SK-N-SH treated with all-trans-retinoic acid at 6 μM for 48 hours (cell line): ENCODE data around the gene LIFR.
A peak's percentile ranks its signal among the peaks of the same experiment; 100 is the strongest.
"Not testable (repeated sequence)": the region's sequence is repeated elsewhere in the genome, so short reads cannot be mapped to it uniquely, and the experiment has no call there.

ENCODE experiments used
- ATAC-seq: fragments of 200-7000 bp; cut with Tn5 transposase; 3 replicates; pipeline ENCODE4 v1.9.1; 2020; ENCODE audit warnings: mild to moderate bottlenecking, moderate library complexity
- BACH2 ChIP-seq: fragments of 250-450 bp; sonication (Bioruptor Pico); IDR thresholded peaks from 2 replicates; pipeline ENCODE4 v1.9.0; 2021; ENCODE audit warnings: mild to moderate bottlenecking, borderline replicate concordance
- CREB5 ChIP-seq: fragments of 250-450 bp; sonication (Bioruptor Pico); IDR thresholded peaks from 2 replicates; pipeline ENCODE4 v1.5.1; 2020; ENCODE audit warnings: low read depth, mild to moderate bottlenecking, moderate library complexity
- CSDC2 ChIP-seq: fragments of 250-450 bp; sonication (Bioruptor Pico); IDR thresholded peaks from 2 replicates; pipeline ENCODE4 v1.5.0; 2020; ENCODE audit warnings: mild to moderate bottlenecking, moderate library complexity
- ESRRG ChIP-seq: fragments of 250-450 bp; sonication (Bioruptor Pico); IDR thresholded peaks from 2 replicates; pipeline ENCODE4 v1.6.1; 2021; ENCODE audit warnings: mild to moderate bottlenecking
- GLIS3 ChIP-seq: fragments of 250-450 bp; sonication (Bioruptor Pico); IDR thresholded peaks from 2 replicates; pipeline ENCODE4 v1.5.0; 2020; ENCODE audit warnings: mild to moderate bottlenecking, moderate library complexity
- ISL1 ChIP-seq: fragments of 250-450 bp; sonication (Bioruptor Pico); IDR thresholded peaks from 2 replicates; pipeline ENCODE4 v2.1.2; 2022; ENCODE audit warnings: mild to moderate bottlenecking, moderate library complexity
- PPARA ChIP-seq: fragments of 250-450 bp; sonication (Bioruptor Pico); IDR thresholded peaks from 2 replicates; pipeline ENCODE4 v1.5.0; 2020; ENCODE audit warnings: mild to moderate bottlenecking, borderline replicate concordance
- RARB ChIP-seq: fragments of 250-450 bp; sonication (Bioruptor Pico); IDR thresholded peaks from 2 replicates; pipeline ENCODE4 v1.8.0; 2021; ENCODE audit warnings: mild to moderate bottlenecking, moderate library complexity
- SNAI2 ChIP-seq: fragments of 250-450 bp; sonication (Bioruptor Pico); IDR thresholded peaks from 2 replicates; pipeline ENCODE4 v1.5.0; 2020; ENCODE audit warnings: mild to moderate bottlenecking, moderate library complexity
- TCF4 ChIP-seq: fragments of 250-450 bp; sonication (Bioruptor Pico); IDR thresholded peaks from 2 replicates; pipeline ENCODE4 v1.8.0; 2021; ENCODE audit warnings: mild to moderate bottlenecking, moderate library complexity, borderline replicate concordance
- TOX ChIP-seq: fragments of 250-450 bp; sonication (Bioruptor Pico); IDR thresholded peaks from 2 replicates; pipeline ENCODE4 v1.8.0; 2021; ENCODE audit warnings: mild to moderate bottlenecking, moderate library complexity, borderline replicate concordance
- ZFP3 ChIP-seq: fragments of 250-450 bp; sonication (Bioruptor Pico); IDR thresholded peaks from 2 replicates; pipeline ENCODE4 v1.5.0; 2020; ENCODE audit warnings: mild to moderate bottlenecking, moderate library complexity
- ZFP30 ChIP-seq: fragments of 450-650 bp; formaldehyde crosslinking; IDR thresholded peaks from 2 replicates; pipeline ENCODE4 v1.5.0; 2022; ENCODE audit warnings: mild to moderate bottlenecking, moderate library complexity
- ZNF565 ChIP-seq: fragments of 450-650 bp; formaldehyde crosslinking; conservative IDR thresholded peaks from 2 replicates; pipeline ENCODE4 v1.5.0; 2020; ENCODE audit warnings: low read depth, mild to moderate bottlenecking, moderate library complexity
- ZNF70 ChIP-seq: fragments of 450-650 bp; formaldehyde crosslinking; IDR thresholded peaks from 2 replicates; pipeline ENCODE4 v1.5.0; 2020; ENCODE audit warnings: mild to moderate bottlenecking, moderate library complexity
- ZNF8 ChIP-seq: fragments of 450-650 bp; formaldehyde crosslinking; IDR thresholded peaks from 2 replicates; pipeline ENCODE4 v1.5.0; 2020; ENCODE audit warnings: mild to moderate bottlenecking, moderate library complexity
- TF ChIP-seq, protein P1 (sequence below): fragments of 250-450 bp; sonication (Bioruptor Pico); IDR thresholded peaks from 2 replicates; pipeline ENCODE4 v1.5.1; 2021; ENCODE audit warnings: mild to moderate bottlenecking, moderate library complexity
- TF ChIP-seq, protein P2 (sequence below): fragments of 250-450 bp; sonication (Bioruptor Pico); IDR thresholded peaks from 2 replicates; pipeline ENCODE4 v1.8.0; 2020; ENCODE audit warnings: mild to moderate bottlenecking, moderate library complexity, borderline replicate concordance

The LIFR gene

DNA sequence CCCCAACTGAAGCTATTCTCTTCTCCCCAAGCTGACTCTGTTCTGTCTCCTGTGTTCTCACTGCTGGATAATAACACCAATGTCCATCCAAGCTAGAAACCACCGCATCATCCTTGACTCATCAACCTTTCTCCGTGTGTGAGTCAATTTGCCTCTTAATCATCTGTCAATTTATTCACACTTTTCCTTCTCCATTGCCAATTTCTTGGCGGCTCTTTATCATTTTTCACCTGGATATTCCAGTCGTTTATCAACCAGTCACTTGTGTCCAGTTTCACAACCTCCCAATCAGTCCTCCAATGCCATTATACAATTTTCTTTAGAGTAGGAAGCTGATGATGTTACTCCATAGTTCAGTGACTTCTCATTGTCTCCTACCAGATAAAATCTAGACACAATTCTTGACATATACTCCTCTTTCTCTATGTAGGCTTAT lies 45.4 kb upstream of the LIFR start:
- peak; percentile 18; the same call in 1 of the 3 replicates for ATAC-seq
- TF ChIP-seq BACH2 (CRISPR knock-in tag) (no peak), ISL1 (CRISPR knock-in tag) (no peak), GLIS3 (CRISPR knock-in tag) (no peak), ESRRG (CRISPR knock-in tag) (no peak), CSDC2 (CRISPR knock-in tag) (no peak), ZNF8 (CRISPR knock-in tag) (no peak), ZNF565 (no peak), RARB (no peak), TCF4 (CRISPR knock-in tag) (no peak), TOX (CRISPR knock-in tag) (no peak), ZFP30 (CRISPR knock-in tag) (no peak)
- TF ChIP-seq, protein P1, sequence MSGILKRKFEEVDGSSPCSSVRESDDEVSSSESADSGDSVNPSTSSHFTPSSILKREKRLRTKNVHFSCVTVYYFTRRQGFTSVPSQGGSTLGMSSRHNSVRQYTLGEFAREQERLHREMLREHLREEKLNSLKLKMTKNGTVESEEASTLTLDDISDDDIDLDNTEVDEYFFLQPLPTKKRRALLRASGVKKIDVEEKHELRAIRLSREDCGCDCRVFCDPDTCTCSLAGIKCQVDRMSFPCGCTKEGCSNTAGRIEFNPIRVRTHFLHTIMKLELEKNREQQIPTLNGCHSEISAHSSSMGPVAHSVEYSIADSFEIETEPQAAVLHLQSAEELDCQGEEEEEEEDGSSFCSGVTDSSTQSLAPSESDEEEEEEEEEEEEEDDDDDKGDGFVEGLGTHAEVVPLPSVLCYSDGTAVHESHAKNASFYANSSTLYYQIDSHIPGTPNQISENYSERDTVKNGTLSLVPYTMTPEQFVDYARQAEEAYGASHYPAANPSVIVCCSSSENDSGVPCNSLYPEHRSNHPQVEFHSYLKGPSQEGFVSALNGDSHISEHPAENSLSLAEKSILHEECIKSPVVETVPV (CRISPR knock-in tag) = no peak
- TF ChIP-seq, protein P2, sequence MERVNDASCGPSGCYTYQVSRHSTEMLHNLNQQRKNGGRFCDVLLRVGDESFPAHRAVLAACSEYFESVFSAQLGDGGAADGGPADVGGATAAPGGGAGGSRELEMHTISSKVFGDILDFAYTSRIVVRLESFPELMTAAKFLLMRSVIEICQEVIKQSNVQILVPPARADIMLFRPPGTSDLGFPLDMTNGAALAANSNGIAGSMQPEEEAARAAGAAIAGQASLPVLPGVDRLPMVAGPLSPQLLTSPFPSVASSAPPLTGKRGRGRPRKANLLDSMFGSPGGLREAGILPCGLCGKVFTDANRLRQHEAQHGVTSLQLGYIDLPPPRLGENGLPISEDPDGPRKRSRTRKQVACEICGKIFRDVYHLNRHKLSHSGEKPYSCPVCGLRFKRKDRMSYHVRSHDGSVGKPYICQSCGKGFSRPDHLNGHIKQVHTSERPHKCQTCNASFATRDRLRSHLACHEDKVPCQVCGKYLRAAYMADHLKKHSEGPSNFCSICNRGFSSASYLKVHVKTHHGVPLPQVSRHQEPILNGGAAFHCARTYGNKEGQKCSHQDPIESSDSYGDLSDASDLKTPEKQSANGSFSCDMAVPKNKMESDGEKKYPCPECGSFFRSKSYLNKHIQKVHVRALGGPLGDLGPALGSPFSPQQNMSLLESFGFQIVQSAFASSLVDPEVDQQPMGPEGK (CRISPR knock-in tag) = no peak

DNA sequence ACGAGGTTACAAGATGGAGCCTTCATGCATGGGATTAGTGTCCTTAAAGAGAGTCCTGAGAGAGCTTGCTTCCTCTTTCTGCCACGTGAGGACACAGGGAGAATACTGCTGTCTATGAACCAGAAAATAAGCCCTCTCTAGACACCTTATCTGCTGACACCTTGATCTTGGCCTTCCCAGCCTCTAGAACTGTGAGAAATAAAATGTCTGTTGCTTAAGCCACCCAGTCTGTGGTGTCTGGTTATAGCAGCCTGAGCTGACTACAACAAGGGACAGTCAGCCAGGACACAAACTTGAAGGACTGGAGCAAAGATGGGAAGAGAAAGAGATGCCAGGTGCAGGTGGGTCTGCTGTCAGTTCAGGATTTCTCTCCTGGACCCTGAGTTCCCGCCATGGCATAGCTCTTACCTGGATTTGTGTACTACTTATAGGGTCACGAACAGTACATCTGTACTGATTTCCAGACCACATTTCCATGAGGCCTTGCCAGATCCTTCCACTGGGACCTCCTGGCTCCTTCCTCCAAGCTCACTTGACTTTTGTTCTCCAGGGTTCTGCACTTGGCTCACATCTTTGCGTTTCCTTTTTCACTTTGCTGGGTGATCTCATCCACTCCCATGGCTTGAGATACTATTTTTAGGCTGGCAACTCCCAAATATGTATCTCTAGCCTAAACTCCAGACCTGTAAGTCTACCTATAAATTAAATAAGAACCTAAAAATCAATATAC lies 44.9 kb upstream of the LIFR start:
- ATAC-seq = no peak; the same call in 2 of the 3 replicates
- no peak for TF ChIP-seq PPARA
- TF ChIP-seq, protein P1 (CRISPR knock-in tag) = no peak
- no peak for TF ChIP-seq CREB5 (CRISPR knock-in tag)
- no peak for TF ChIP-seq RARB
- no peak for TF ChIP-seq ZNF8 (CRISPR knock-in tag)
- TF ChIP-seq, protein P2 (CRISPR knock-in tag) = no peak
- TF ChIP-seq TOX (CRISPR knock-in tag) = no peak
- TF ChIP-seq ZFP3 (CRISPR knock-in tag) = no peak
- no peak for TF ChIP-seq ZNF565
- no peak for TF ChIP-seq BACH2 (CRISPR knock-in tag)
- no peak for TF ChIP-seq ZNF70
- TF ChIP-seq, all 23 proteins: peak for 0

GRCh38 chr5:38600329-38601045 lies 44.0 kb upstream of the LIFR start:
- no peak for ATAC-seq
- TF ChIP-seq CREB5 (CRISPR knock-in tag) (no peak), SNAI2 (no peak), ZNF8 (CRISPR knock-in tag) (no peak)
- TF ChIP-seq, protein P2 (CRISPR knock-in tag) = no peak

GRCh38 chr5:38599751-38600150 lies 43.3 kb upstream of the LIFR start:
- ATAC-seq = not testable (repeated sequence)
